Measurements from ENCODE around the gene ESRRA. TPM values are rescaled to one million over a fixed set of nuclear protein-coding genes. Genes with fewer than 3 reads are reported as not detected.

ESRRA gene
- total and polyA plus RNA-seq, 2 of the 13 experiments (the other 11 are each of a cell fraction or from before 2014, with no cell fraction given): 18.1 to 36.3 TPM

DNA sequence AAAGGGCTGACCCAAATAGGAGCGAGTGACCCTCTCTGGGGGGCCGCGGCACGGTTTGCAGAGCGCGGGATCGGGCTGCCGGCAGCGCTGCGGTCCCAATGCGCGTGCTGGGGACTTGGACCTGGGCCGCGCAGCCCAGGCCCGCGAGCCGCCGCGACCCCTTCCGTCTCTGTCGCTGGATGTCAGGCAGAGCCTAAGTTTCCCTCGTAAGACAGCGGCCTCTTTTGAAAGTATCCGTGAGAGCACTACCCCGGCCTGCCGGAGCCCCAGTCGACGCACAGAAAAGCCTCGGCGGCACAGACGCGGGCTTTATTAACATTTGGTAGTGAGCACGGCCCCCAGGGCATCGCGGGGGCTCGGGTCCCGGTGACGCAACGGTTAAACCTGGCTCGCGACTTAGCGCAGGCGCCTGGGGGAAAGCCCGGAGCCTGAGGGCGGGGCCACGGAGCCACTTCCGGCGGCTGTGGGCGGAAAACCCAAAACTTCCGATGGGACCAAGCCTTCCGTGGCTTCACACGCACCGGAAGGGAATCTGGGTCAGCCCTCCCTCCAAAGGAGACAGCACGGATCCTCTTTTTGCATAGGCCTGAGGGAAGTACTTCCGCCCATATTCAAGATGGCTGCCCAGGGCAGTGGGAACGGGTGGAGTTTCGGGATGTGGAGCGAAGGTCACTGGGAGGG lies 35.6 kb upstream of the ESRRA start (continued):
- TF ChIP-seq, protein P1, sequence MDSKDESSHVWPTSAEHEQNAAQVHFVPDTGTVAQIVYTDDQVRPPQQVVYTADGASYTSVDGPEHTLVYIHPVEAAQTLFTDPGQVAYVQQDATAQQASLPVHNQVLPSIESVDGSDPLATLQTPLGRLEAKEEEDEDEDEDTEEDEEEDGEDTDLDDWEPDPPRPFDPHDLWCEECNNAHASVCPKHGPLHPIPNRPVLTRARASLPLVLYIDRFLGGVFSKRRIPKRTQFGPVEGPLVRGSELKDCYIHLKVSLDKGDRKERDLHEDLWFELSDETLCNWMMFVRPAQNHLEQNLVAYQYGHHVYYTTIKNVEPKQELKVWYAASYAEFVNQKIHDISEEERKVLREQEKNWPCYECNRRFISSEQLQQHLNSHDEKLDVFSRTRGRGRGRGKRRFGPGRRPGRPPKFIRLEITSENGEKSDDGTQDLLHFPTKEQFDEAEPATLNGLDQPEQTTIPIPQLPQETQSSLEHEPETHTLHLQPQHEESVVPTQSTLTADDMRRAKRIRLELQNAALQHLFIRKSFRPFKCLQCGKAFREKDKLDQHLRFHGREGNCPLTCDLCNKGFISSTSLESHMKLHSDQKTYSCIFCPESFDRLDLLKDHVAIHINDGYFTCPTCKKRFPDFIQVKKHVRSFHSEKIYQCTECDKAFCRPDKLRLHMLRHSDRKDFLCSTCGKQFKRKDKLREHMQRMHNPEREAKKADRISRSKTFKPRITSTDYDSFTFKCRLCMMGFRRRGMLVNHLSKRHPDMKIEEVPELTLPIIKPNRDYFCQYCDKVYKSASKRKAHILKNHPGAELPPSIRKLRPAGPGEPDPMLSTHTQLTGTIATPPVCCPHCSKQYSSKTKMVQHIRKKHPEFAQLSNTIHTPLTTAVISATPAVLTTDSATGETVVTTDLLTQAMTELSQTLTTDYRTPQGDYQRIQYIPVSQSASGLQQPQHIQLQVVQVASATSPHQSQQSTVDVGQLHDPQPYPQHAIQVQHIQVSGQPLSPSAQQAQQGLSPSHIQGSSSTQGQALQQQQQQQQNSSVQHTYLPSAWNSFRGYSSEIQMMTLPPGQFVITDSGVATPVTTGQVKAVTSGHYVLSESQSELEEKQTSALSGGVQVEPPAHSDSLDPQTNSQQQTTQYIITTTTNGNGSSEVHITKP (CRISPR knock-in tag; IDR thresholded peaks at IDR 0.05; ENCODE audit: low read depth): 0 out of 2 replicates have a peak, but pooled peaks have one; percentile 46
- TF ChIP-seq SP4 (CRISPR knock-in tag; IDR thresholded peaks at IDR 0.05) (peak; percentile 95), ZMYM4 (CRISPR knock-in tag; IDR thresholded peaks at IDR 0.05) (peak; percentile 29; the same call in 1 of the 2 replicates), ZBTB49 (CRISPR knock-in tag; IDR thresholded peaks at IDR 0.05; ENCODE audit: borderline replicate concordance) (no peak), GATAD2A (CRISPR knock-in tag; IDR thresholded peaks at IDR 0.05) (peak; percentile 75), ZNF883 (CRISPR knock-in tag; IDR thresholded peaks at IDR 0.05; ENCODE audit: not compliant biosample characterization) (peak; percentile 59), RXRA (CRISPR knock-in tag; IDR thresholded peaks at IDR 0.05) (peak; percentile 96), SRF (IDR thresholded peaks at IDR 0.05; ENCODE audit: low read depth, low read length) (peak; percentile 59; the same call in 1 of the 2 replicates), ZNF570 (CRISPR knock-in tag; IDR thresholded peaks at IDR 0.05; ENCODE audit: borderline replicate concordance) (no peak), ZNF335 (CRISPR knock-in tag; IDR thresholded peaks at IDR 0.05) (peak; percentile 78; the same call in 1 of the 2 replicates), SIN3A (IDR thresholded peaks at IDR 0.05; ENCODE audit: borderline replicate concordance, low read depth, low read length) (peak; percentile 83; the same call in 1 of the 2 replicates), ZNF678 (CRISPR knock-in tag; IDR thresholded peaks at IDR 0.05) (no peak), KAT8 (CRISPR knock-in tag; IDR thresholded peaks at IDR 0.05) (peak; percentile 97), ZNF766 (CRISPR knock-in tag; IDR thresholded peaks at IDR 0.05; ENCODE audit: borderline replicate concordance) (peak; percentile 29; the same call in 1 of the 2 replicates), FOXJ3 (CRISPR knock-in tag; IDR thresholded peaks at IDR 0.05; ENCODE audit: borderline replicate concordance) (peak; percentile 66; the same call in 1 of the 2 replicates), ZBTB39 (CRISPR knock-in tag; IDR thresholded peaks at IDR 0.05) (no peak; the same call in 1 of the 2 replicates), NKX3-1 (CRISPR knock-in tag; IDR thresholded peaks at IDR 0.05) (peak; percentile 69; the same call in 1 of the 2 replicates), KLF6 (CRISPR knock-in tag; IDR thresholded peaks at IDR 0.05) (peak; percentile 79), NFYC (CRISPR knock-in tag; IDR thresholded peaks at IDR 0.05) (peak; percentile 76)
